Smooth muscle cell of the coronary artery (primary cell): Measurements from ENCODE around the gene OR1K1. TPM values are rescaled to one million over a fixed set of nuclear protein-coding genes. Genes with fewer than 3 reads are reported as not detected.

Source experiments
- total RNA-seq: library from RNA; depleted of rRNA; stranded (reverse); fragments of >200 nt; gene quantifications from 2 replicates; pipeline ENCODE4 v1.2.3, GENCODE V29; 2014; ENCODE audit warnings: low replicate concordance

OR1K1 gene
- total RNA-seq: not detected in 2 replicates

GRCh38 chr9:122800066-122801060 is at the start of gene OR1K1:
OR1K1 (plus strand) TSS chr9:122800123; CDS start chr9:122800123, 0 bp downstream.

GRCh38 chr9:122788831-122789230 is 11.1 kb upstream of the OR1K1 start, which contains the start of gene OR5C1:
OR5C1 (plus strand) TSS chr9:122788933; CDS start chr9:122788933, 0 bp downstream.

Other genes starting within 250 kb of the OR1K1 start
- gene OR1N2, start 247.0 kb upstream of the OR1K1 start, total RNA-seq: 0.30 and 0.35 TPM in 2 replicates
- gene OR1L8, start 216.7 kb upstream of the OR1K1 start, total RNA-seq: not detected in 2 replicates
- 0.08 and 1.2 TPM in 2 replicates for gene OR1Q1, start 185.4 kb upstream of the OR1K1 start, total RNA-seq
- 0.08 TPM in 1 of 2 replicates, not detected in the other for gene OR1B1, start 142.5 kb upstream of the OR1K1 start, total RNA-seq
- gene OR1L1, start 138.4 kb upstream of the OR1K1 start, total RNA-seq: not detected in 2 replicates
- not detected in 2 replicates for gene OR1L3, start 125.0 kb upstream of the OR1K1 start, total RNA-seq
- not detected in 2 replicates for gene OR1L4, start 76.1 kb upstream of the OR1K1 start, total RNA-seq
- 0.23 TPM in 1 of 2 replicates, not detected in the other for gene OR1L6, start 57.8 kb upstream of the OR1K1 start, total RNA-seq
- gene OR5C1, start 11.2 kb upstream of the OR1K1 start, total RNA-seq: not detected in 2 replicates
- 41.3 and 79.8 TPM in 2 replicates for gene PDCL, start 28.5 kb downstream of the OR1K1 start, total RNA-seq
- gene RC3H2, start 105.2 kb downstream of the OR1K1 start, total RNA-seq: 33.3 and 38.3 TPM in 2 replicates
- gene ZBTB6, start 113.2 kb downstream of the OR1K1 start, total RNA-seq: 4.8 and 11.0 TPM in 2 replicates
- gene ZBTB26, start 131.4 kb downstream of the OR1K1 start, total RNA-seq: 1.4 and 1.8 TPM in 2 replicates
- gene RABGAP1, start 140.9 kb downstream of the OR1K1 start, total RNA-seq: 30.7 and 37.9 TPM in 2 replicates
- gene GPR21, start 233.5 kb downstream of the OR1K1 start, total RNA-seq: 0.83 and 2.6 TPM in 2 replicates